Astrocyte of the spinal cord (primary cell): ENCODE data around the gene PSMD11.
A peak's percentile ranks its signal among the peaks of the same experiment; 100 is the strongest.

Experiments used
- DNase-seq: peaks from one replicate; pipeline ENCODE4 v3.0.0; 2011; ENCODE audit warnings: low read depth, low spot score
- H3K4me3 ChIP-seq: 2 replicates; pipeline ENCODE4 v1.5.1; 2011; ENCODE audit warnings: low read depth, mild to moderate bottlenecking, low read length, moderate library complexity
- in situ Hi-C: cut with HindIII; loops from 2 replicates; pipeline ENCODE4 v1.10.0; 2017; ENCODE audit warnings: low sequenced_read_pairs
- TF ChIP-seq, protein P1 (sequence below): IDR thresholded peaks from 2 replicates; pipeline ENCODE4 v1.5.1; 2012; ENCODE audit warnings: low read depth, mild to moderate bottlenecking, low read length, inconsistent platforms

PSMD11 gene

DNA sequence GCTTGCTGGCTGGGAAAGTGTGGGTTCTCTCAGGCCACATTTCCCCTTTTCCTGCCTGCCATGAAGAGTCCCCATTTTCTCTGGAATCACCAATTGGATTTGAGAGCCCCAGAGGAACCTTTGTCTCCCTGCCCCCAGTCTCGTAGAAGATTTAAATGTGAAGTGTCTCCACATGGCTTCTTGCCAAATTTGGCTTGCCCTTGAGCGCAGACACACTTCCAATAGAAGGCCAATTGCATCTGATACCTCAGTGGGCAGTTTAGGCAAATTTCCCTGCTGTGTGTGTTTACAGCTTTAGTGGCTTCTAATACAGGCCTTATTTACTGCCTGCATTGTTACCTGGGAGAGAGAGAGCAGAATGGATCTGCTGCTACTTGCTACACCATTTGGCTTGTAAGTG lies 72.1 kb downstream of the PSMD11 start:
- no peak for DNase-seq
- H3K4me3 ChIP-seq = no peak overlapping the region
- in situ Hi-C loops = no loop called here
- TF ChIP-seq, protein P1, sequence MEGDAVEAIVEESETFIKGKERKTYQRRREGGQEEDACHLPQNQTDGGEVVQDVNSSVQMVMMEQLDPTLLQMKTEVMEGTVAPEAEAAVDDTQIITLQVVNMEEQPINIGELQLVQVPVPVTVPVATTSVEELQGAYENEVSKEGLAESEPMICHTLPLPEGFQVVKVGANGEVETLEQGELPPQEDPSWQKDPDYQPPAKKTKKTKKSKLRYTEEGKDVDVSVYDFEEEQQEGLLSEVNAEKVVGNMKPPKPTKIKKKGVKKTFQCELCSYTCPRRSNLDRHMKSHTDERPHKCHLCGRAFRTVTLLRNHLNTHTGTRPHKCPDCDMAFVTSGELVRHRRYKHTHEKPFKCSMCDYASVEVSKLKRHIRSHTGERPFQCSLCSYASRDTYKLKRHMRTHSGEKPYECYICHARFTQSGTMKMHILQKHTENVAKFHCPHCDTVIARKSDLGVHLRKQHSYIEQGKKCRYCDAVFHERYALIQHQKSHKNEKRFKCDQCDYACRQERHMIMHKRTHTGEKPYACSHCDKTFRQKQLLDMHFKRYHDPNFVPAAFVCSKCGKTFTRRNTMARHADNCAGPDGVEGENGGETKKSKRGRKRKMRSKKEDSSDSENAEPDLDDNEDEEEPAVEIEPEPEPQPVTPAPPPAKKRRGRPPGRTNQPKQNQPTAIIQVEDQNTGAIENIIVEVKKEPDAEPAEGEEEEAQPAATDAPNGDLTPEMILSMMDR = no peak

DNA sequence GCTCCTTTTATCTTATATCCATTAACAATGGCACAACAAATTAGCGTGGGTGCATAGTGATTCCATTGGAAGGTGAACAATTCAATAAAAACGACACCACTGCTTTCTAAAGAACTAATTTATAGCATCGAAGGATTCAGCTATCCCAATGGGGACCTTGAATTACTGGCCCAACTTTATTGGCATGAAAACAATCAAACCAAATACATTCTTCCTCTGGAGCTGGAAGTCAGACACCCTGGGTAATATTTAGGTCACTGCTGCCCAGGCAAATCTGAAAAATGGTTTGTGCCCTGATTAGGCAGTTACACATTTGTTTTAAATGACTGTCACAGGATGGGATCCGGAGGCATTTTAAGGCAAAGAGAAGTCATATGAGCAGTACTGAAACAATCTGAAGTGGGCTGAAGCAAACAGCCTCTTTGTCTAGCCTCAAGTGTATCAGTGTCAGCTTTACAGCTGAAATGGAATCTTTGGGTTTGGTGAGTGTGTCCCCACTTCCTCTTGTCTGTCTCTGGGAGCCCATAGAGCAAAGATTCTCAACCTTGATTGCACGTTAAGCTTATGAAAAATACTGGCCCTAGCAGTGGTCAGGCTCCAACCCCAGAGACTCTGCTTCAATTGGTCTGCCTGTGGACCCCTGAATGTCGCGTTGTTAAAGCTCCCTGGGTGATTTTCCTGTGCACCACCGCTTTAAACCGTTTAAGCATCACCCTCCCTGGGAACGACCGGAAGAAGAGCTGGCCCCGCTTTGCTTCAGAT lies 72.8 kb downstream of the PSMD11 start:
- H3K4me3 ChIP-seq = no peak overlapping the region
- TF ChIP-seq, protein P1 = no peak
- DNase-seq = no peak
- in situ Hi-C loops = no loop called here

DNA sequence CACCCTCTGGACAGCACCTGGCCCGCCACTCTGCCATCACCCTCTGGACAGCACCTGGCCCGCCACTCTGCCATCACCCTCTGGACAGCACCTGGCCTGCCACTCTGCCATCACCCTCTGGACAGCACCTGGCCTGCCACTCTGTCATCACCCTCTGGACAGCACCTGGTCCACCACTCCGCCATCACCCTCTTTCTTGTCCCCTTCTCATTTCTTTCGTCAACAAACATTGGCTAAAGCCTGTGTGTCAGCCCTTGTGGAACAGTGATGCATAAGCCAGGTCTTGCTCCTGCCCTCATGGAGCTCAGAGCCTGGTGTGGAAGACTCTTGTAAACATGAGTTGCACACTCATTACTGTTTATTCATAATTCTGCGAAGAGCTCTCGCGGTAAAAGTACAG lies 73.7 kb downstream of the PSMD11 start:
- no peak overlapping the region for H3K4me3 ChIP-seq
- TF ChIP-seq, protein P1 = no peak
- no peak for DNase-seq
- in situ Hi-C loops = no loop called here

DNA sequence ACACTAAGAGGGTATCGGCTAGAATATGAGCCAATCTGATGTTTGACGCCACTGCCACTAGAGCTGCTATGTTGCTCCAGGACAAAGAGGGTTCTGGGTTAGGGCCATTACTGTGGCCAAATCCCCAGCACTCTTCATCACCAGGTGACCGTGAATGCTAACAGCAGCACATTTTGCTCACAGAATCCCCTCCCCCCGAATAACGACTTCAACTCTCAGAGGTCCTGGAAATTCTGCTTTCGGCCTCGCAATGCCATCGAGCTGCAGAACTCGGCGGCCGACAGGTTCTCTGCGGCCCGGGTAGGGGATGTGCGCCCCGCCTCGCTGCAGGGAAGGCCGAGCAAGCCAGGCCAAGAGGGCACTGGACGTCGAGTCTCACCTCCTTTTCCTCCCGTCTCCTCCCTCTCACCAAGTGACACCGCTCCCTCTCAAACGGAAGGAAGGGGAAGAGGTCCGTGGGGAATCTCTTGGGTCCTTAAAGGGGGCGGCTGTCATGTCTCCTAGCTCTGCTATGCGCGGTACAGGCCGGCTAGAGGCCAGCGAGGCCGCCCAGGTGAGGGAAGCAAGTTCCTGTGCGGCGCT lies 74.4 kb downstream of the PSMD11 start:
- peak overlapping the region; percentile 36 for H3K4me3 ChIP-seq
- DNase-seq = no peak
- in situ Hi-C loops = no loop called here
- TF ChIP-seq, protein P1 = no peak

DNA sequence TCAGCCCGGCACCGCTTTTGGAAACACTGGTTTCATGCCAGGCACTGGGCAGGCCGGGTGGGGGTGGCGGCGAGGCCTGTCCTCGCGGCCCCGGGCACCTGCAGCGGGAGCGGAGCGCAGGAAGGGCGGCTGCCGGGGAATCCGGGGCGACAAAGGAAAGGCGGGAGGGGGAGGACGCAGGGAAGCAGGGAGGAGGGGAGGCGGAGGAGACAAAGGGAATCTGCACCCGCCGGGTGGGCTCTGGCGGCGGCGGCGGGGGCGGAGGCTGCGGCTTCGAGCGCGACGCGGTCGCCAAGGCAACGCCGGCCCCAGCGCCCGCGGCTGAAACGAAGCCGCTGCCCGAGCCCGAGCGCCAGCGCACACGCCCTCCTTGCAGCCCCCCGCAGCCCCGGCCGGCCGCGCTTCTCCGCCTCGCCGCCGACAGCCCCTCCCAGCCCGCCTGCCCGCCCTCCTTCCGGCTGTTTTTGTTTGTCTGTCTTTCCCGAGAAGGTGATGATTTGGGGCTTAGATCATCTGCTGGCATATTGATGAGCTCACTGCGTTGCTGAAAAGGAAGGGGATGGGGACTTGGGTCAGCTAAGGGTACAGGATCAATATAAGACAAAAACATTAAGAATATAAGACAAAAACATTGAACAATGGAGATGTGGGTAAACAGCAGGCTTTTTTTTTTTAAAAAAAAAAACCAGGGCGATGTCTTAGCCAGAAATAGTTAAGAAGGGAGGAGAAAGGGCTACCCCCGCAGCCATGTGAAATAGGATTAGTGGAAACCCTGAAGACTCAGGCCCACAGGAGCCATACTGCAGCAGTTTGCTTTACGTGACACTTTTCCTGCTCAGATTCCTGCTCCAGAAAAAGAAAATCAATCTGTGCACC lies 75.2 kb downstream of the PSMD11 start:
- peak; percentile 24 for DNase-seq
- in situ Hi-C loops = no loop called here
- H3K4me3 ChIP-seq = peak overlapping the region; percentile 40
- TF ChIP-seq, protein P1 = no peak

DNA sequence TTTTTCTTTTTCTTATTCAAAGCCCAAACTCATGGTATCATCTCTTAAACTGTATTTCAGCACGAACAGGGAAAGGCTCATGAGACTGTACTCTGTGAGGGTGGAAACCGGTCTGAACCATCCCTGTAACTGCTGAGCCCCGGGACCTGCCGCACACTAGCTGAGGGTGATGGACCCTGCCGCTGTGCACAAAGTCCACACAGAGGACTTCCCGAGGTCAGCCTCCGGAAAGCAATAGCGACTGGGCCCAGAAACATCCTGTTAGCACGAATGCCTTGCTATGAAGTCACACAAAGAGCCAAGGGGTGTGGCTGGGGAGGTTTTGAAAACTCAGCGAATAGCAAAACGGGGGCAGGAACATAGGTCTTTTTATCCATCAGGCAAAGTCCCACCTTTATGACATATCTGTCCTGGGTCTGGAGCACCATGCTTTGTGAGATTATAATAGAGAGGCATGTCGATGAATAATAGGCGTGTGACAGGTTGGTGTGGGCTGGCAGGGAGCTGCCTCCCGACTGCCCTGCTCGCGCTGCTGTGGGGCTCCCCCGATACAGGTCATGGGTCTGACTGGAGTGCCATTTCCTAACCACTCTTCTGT lies 75.9 kb downstream of the PSMD11 start:
- in situ Hi-C loops = no loop called here
- TF ChIP-seq, protein P1 = no peak
- H3K4me3 ChIP-seq = no peak overlapping the region
- DNase-seq = peak; percentile 18
